SJCRH30 (cell line): ENCODE data around the gene CHID1. TPM values are rescaled to one million over a fixed set of nuclear protein-coding genes. Genes with fewer than 3 reads are reported as not detected.

Experiments
- DNase-seq, 2 experiments: peaks; one replicate each; pipeline ENCODE4 v3.0.0-alpha.2; 2015 to 2020
- H3K27ac ChIP-seq: fragments of 250-450 bp; sonication (Bioruptor Pico); 2 replicates; pipeline ENCODE4 v1.5.1; 2020; ENCODE audit warnings: mild to moderate bottlenecking, moderate library complexity
- H3K27me3 ChIP-seq: fragments of 250-450 bp; sonication (Bioruptor Pico); 2 replicates; pipeline ENCODE4 v1.5.1; 2020; ENCODE audit warnings: mild to moderate bottlenecking, moderate library complexity
- H3K36me3 ChIP-seq: fragments of 250-450 bp; sonication (Bioruptor Pico); 2 replicates; pipeline ENCODE4 v1.5.1; 2020; ENCODE audit warnings: mild to moderate bottlenecking, moderate library complexity
- H3K4me1 ChIP-seq: fragments of 250-450 bp; sonication (Bioruptor Pico); 2 replicates; pipeline ENCODE4 v1.5.1; 2020; ENCODE audit warnings: mild to moderate bottlenecking, moderate library complexity
- H3K4me3 ChIP-seq: fragments of 250-450 bp; sonication (Bioruptor Pico); 2 replicates; pipeline ENCODE4 v1.5.1; 2020; ENCODE audit warnings: mild to moderate bottlenecking, moderate library complexity
- H3K9me3 ChIP-seq: fragments of 250-450 bp; sonication (Bioruptor Pico); replicated peaks from 2 replicates; pipeline ENCODE4 v1.5.1; 2020; ENCODE audit warnings: mild to moderate bottlenecking, moderate library complexity
- total RNA-seq: library from RNA; depleted of rRNA; stranded (reverse); fragments of >200 nt; shearing (Covaris generic); gene quantifications from 2 replicates; pipeline ENCODE4 v1.2.3, GENCODE V29; 2014

Gene CHID1
- total RNA-seq, 1 experiment from 2014 or later: 56.7 TPM

DNA sequence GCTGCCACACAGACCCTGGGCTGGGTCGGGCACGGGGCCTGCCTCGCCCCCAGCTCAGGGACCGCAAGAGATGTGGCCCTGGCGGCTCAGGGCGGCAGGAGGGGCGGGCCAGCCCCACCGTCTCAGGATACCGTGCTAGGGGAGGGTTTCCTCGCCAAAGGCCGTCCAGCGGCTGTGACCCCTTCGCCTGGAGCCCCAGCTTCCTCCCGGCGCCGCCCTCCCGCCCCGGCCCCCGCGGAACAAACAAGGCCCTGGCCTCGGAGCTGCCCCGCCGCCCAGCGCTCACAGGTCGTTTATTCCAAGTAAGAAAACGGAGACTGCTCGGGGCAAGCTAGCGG lies 14.5 kb upstream of the CHID1 start:
- Histone ChIP-seq H3K36me3 (peaks cover 4% of the 10 kb centered on the region; the same call in 1 of the 2 replicates), H3K4me1 (peaks cover 16% of the 10 kb centered on the region; the same call in 1 of the 2 replicates), H3K27me3 (no peaks in the 10 kb centered on the region), H3K9me3 (no peaks in the 10 kb centered on the region), H3K27ac (no peak overlapping the region), H3K4me3 (peak overlapping the region; percentile 92)
- DNase-seq: no peak

DNA sequence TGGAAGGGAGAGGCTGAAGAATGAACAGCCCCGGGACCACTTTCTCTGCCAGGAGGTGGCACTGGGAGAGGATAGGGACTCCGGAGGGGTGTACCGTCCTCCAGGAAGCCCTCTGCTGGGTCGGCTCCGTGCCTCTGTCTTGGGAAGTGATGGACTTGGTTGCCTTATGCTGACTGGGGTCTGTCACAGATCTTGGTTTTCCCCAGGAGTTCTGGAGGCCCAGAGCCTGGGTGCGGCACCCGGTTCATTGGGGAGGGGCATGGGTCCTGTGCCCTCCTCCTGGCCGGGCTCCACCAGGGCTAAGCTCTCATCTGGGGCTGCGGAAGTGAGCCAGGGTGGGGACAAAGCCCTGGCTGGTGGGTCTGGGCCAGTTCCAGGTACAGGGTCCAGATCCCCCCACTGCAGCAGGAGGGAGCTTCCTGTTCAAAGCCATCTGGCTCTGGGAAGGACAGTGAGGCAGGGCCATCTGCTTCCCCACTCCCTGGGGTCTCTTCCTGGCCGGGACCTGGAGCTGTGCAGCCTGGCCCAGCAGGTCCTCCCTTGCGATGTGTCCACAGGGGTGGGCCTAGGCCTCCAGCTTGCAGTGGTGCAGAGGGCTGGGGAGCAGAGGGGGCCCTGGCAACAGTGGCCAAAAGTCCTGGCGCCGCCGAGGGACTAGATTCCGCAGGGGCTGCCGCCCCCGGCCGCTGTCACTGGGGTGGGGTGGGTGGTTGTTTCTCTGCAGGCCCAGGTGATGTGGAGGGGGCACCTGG lies 14.0 kb upstream of the CHID1 start:
- DNase-seq: no peak
- Histone ChIP-seq H3K4me1 (peaks cover 16% of the 10 kb centered on the region; the same call in 1 of the 2 replicates), H3K27ac (no peak overlapping the region), H3K36me3 (peaks cover 4% of the 10 kb centered on the region; the same call in 1 of the 2 replicates), H3K27me3 (no peaks in the 10 kb centered on the region), H3K4me3 (no peak overlapping the region), H3K9me3 (no peaks in the 10 kb centered on the region)

DNA sequence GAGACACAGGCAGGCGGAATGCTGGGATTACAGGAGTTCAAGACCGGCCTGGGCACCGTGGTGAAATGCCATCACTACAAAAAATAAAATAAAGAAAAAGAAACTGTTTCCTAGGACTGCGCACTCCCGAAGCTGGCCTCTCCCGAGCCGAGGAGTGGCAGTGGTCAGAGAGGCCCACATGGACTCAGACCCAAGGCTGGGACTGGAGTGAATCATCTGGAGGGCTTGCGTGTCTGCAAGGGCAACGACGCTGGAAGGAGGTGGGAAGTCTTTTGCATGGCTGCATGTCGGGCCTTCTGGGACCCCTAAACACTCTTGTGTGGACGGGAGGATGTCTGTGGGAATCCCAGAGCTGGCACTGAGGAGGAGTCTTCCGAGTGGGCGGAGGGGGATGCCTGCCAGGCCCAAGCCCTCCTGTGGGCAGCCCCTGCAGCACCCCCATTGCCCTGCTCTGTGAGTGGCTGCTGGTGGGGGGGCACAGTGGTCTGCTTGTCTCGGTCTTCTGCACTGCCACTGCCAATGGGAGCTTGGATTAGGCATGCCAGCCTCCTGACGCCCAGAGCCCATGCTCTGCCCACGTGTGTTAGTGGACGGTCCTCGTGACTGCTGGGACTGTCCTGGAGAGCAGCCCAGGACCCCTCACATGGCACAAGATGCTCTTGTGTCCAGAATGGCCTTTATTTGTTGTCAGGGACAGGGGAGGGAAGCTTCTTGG lies 13.2 kb upstream of the CHID1 start:
- no peaks in the 10 kb centered on the region for H3K9me3 ChIP-seq
- no peak overlapping the region for H3K4me3 ChIP-seq
- peaks cover 16% of the 10 kb centered on the region; the same call in 1 of the 2 replicates for H3K4me1 ChIP-seq
- peaks cover 4% of the 10 kb centered on the region; the same call in 1 of the 2 replicates for H3K36me3 ChIP-seq
- DNase-seq: no peak
- H3K27me3 ChIP-seq: no peaks in the 10 kb centered on the region
- no peak overlapping the region for H3K27ac ChIP-seq

DNA sequence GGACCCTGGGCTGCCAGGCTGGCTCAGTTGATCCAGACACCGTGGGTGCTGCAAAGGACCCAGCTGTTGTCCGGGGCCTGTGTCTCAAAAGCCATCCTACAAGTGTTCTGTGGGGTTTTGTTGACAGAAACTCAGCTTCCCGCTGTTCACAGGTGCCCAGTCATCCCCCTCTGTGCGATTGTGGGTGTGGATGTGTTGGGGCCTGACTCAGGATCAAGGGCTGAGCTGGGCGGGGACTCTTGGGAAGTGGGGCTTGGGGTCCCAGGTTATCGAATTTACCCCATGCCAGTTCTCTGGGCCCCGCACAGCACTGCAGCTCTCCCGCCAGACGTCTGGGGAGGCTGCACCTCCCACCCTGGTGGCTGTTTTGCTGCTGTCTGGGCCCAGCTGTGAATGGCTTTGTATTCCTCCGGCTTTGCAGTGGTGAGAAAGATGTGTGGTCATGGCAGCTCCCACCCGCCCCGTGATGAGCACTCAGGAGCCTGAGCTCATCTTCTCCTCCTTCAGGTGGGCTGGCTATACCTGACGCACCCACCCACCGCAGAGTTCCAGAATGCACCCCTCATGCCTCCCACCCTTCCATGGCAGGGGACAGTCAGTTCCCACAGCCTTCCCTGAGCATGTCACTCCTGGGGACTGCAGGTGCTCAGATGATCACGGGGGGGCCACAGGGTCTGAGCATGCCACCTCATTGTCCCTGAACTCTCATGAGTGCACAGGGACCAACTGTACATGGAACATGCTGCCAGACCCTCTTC lies 11.5 kb upstream of the CHID1 start:
- DNase-seq: peak; percentile 40 to 53
- Histone ChIP-seq H3K4me3 (no peak overlapping the region), H3K27ac (no peak overlapping the region), H3K27me3 (no peaks in the 10 kb centered on the region), H3K36me3 (peaks cover 1% of the 10 kb centered on the region; the same call in 1 of the 2 replicates), H3K9me3 (no peaks in the 10 kb centered on the region), H3K4me1 (peaks cover 16% of the 10 kb centered on the region; the same call in 1 of the 2 replicates)

DNA sequence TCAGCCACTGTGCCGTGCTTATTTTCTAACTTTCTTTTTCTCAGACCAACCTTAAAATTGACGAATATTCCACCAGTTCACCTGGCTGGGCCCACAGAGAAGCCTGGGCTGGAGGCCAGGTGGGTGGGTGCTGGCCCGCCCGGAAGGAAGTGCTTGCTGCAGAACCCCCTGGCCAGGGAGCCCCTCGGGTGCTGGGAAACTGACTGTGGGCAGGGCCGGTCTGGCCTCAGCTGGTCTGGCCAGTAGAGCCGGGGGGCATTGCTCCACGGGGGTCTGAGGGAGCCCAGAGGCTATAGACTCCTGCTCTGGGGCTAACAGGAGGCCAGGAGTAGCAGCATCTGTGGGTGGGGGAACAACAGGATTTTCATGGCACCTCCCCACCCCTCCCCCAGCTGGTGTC lies 6.8 kb upstream of the CHID1 start:
- no peak overlapping the region for H3K27ac ChIP-seq
- DNase-seq: no peak
- H3K4me1 ChIP-seq: peaks cover 12% of the 10 kb centered on the region; the same call in 1 of the 2 replicates
- H3K27me3 ChIP-seq: no peaks in the 10 kb centered on the region
- H3K4me3 ChIP-seq: no peak overlapping the region
- no peaks in the 10 kb centered on the region for H3K36me3 ChIP-seq
- no peaks in the 10 kb centered on the region for H3K9me3 ChIP-seq

DNA sequence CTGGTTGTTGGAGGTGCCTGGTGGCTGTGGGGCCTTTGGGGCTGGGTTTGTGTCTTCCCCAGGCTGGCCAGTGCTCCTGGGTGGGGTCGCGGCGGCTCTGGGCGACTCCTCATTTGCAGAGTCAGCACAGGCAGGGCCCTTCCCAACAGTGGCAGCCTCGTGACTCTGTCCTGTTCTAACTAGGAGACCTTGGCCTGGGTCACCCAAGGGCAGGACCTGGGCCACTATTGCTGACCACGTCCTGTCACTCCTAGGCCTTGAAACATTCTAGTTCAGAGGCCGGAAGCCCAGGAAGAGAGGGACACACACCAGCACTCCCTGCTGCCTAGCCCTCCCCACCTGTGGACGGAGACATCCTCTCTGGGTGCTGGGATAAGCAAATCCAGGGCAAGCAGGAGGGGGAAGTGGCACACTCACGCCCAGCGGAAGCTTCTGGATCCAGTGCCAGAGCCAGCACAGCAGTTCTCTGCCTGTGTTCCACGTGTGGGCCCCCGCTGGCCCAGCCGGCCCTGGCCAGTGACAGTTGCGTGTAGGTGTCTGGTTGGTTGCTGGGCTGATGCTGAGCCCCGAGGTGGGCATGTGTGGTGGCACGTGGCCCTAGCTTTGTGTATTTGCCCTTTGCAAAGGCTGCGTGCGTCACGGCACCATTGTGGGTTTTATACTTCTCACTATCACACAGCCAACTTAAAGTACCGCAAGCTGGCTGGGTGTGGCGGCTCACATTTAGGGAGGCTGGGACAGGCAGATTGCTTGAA lies 4.3 kb upstream of the CHID1 start:
- H3K27me3 ChIP-seq: no peaks in the 10 kb centered on the region
- no peaks in the 10 kb centered on the region for H3K9me3 ChIP-seq
- no peaks in the 10 kb centered on the region for H3K36me3 ChIP-seq
- no peak for DNase-seq
- no peak overlapping the region for H3K4me3 ChIP-seq
- H3K4me1 ChIP-seq: no peaks in the 10 kb centered on the region
- H3K27ac ChIP-seq: no peak overlapping the region

DNA sequence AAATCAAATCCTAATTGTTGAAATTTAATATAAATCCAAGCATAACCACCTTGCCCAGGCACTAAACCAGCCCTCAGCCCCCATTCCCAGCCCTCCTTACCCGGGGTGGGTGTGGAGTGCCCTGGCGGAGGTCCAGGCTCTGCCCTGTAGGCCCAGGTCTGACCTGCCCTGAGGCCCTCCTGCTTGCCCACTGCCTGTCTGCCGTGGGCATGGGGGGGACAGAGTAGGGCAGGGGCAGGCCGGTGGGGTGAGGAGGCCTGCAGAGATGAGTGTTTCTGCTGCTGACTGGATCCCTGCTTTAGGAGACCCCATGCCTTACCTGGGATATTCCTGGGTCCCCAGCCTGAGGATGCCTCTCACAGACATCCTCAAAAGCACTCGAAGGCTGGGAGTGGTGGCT lies 3.6 kb upstream of the CHID1 start:
- H3K4me1 ChIP-seq: no peaks in the 10 kb centered on the region
- no peaks in the 10 kb centered on the region for H3K36me3 ChIP-seq
- no peak overlapping the region for H3K4me3 ChIP-seq
- no peaks in the 10 kb centered on the region for H3K27me3 ChIP-seq
- H3K9me3 ChIP-seq: no peaks in the 10 kb centered on the region
- H3K27ac ChIP-seq: no peak overlapping the region
- DNase-seq: no peak

DNA sequence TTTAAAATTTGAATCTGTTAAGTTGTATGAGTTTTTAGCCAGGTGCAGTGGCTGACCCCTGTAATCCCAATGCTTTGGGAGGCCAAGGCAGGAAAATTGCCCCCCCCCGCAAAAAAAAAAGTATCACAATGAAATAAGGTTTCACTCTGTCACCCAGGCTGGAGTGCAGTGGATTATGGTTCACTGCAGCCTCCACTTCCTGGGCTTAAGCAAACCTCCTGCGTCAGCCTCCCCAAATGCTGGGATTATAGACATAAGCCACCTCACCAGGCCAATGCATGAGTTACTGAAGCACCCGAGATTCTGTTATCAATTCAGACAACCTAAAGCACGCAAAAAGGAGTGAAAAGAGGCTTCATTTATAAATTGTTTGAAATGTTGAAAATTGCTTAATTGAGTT lies 2.4 kb upstream of the CHID1 start:
- no peak for DNase-seq
- no peaks in the 10 kb centered on the region for H3K4me1 ChIP-seq
- no peaks in the 10 kb centered on the region for H3K27me3 ChIP-seq
- H3K36me3 ChIP-seq: 0 out of 2 replicates have a peak, but pooled peaks cover 4% of the 10 kb centered on the region
- H3K9me3 ChIP-seq: no peaks in the 10 kb centered on the region
- no peak overlapping the region for H3K4me3 ChIP-seq
- H3K27ac ChIP-seq: no peak overlapping the region

DNA sequence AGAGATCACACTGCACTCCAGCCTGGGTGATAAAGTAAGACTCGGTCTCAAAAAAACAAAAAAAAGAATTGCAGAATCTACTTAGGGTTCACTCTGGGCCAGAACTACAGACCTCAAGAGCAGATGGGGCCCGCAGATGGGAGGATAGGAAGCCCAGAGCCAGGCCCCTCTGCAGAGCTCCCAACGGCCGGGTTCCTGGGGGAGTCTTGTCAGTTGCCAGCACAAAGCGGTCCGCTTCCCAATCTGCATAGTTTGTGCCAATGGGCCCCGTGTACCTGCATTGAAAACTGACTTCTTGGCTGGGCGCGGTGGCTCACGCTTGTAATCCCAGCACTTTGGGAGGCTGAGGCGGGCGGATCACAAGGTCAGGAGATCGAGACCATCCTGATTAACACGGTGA lies 1.7 kb upstream of the CHID1 start:
- no peak for DNase-seq
- H3K4me1 ChIP-seq: no peaks in the 10 kb centered on the region
- 0 out of 2 replicates have a peak, but pooled peaks cover 4% of the 10 kb centered on the region for H3K36me3 ChIP-seq
- no peaks in the 10 kb centered on the region for H3K27me3 ChIP-seq
- no peaks in the 10 kb centered on the region for H3K9me3 ChIP-seq
- H3K27ac ChIP-seq: no peak overlapping the region
- H3K4me3 ChIP-seq: no peak overlapping the region

DNA sequence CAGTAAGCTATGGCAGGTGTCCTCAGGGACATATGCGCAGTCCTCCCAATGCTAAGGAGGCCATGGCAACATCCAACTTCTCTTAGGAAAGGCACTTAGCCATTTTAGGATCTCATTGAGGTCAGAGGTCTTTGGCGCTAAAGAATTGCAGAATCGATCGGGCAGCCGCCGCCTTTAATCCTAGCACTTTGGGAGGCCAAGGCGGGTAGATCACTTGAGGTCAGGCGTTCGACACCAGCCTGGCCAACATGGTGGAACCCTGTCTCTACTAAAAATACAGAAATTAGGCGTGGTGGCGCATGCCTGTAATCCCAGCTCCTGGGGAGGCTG lies 1.2 kb upstream of the CHID1 start:
- Histone ChIP-seq H3K9me3 (no peaks in the 10 kb centered on the region), H3K27me3 (no peaks in the 10 kb centered on the region), H3K27ac (no peak overlapping the region), H3K4me1 (no peaks in the 10 kb centered on the region), H3K36me3 (0 out of 2 replicates have a peak, but pooled peaks cover 4% of the 10 kb centered on the region), H3K4me3 (no peak overlapping the region)
- DNase-seq: no peak

DNA sequence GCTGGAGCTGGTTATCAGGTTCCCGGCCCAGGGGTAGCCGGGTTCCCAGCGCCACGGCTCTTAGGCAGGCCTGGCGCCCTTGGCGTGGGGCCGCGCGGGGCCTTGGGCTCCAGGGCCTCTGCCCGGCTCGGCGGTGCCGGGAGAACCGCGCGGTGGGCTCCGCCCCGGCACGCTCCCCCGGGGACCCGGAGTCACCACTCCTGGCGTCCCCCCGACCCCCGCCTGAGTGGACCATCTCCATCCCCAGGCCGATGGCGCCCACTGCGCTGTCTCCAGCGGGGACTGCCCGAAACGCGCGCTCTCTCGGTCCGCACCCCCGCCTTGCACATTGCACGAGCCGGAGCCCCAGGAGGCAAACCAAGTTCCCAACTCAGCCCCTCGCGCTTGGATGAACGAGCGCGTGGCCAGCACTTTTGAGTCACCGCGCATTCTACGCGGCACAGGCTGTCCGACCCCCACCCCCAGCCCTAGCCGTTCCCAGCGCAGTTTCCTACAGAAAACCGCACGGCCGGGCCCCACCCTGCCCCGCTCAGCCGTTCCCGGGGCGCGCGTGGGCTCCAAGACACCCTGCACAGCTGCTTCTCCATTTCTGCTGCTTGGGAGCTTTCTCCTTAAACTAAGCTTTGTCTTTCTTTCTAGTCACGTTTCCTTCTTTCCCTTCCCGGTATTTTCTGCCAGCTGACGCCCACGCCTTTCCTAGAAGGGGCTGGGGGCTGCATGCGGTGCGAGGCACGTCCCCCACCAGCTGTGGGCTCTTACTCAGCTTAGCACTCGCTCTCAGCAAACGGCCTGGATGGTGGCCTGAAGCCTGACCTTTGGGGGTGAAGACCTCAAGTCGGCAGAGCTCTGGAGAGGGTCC lies 650 bp upstream of the CHID1 start:
- Histone ChIP-seq H3K27ac (peak overlapping the region; percentile 72), H3K4me3 (peak overlapping the region; percentile 100), H3K4me1 (no peaks in the 10 kb centered on the region), H3K36me3 (0 out of 2 replicates have a peak, but pooled peaks cover 4% of the 10 kb centered on the region), H3K9me3 (no peaks in the 10 kb centered on the region), H3K27me3 (no peaks in the 10 kb centered on the region)
- DNase-seq: peak; percentile 56 to 57

DNA sequence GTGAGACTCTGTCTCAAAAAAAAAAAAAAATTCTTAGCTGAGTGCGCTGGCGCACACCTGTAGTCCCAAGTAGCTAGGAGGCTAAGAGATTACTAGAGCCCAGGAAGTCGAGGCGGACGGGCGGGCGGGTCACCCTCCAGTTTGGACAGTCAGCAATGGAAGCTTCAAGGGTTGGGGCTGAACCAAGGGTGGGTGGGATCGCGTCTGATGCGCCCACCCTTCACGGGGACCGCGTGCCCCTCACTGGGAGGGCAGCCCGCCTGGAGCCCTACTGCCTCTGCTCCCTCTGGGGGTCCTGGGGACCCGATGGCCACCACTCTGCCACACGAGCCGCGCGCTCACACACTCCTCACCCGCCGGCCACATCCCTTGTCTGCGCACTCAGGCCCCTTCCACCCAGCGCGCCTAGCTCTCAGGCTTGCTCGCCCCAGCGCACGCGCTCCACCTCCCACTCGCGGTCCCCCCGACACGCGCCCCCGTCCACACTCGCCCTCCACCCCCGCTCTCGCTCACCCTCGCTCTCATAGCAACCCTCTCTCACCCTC lies 494 bp downstream of the CHID1 start:
- Histone ChIP-seq H3K4me1 (no peaks in the 10 kb centered on the region), H3K36me3 (0 out of 2 replicates have a peak, but pooled peaks cover 4% of the 10 kb centered on the region), H3K27me3 (no peaks in the 10 kb centered on the region), H3K27ac (peak overlapping the region; percentile 44; the same call in 1 of the 2 replicates), H3K9me3 (no peaks in the 10 kb centered on the region), H3K4me3 (peak overlapping the region; percentile 100)
- DNase-seq: no peak

DNA sequence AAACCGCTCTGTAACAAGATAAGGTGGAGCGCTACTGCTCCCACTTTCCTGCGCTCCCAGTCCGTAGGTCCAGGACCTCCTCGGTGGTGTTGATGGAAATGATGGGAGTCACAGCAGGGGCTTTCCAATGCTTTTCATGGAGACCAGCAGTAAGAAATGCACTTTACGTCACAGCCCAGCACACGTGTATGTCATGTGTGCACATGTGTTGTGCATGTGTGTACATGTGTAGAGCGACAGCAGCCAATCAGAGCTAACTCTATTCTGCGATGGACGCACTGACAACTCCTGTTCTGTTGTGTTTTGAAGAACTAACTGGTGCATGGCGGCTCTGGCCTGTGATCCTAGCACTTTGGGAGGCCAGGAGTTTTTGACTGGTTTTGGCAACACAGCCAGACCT lies 1.2 kb downstream of the CHID1 start:
- peaks cover 7% of the 10 kb centered on the region; the same call in 1 of the 2 replicates for H3K36me3 ChIP-seq

More for the DNA sequence above, 1.2 kb downstream of the CHID1 start:
- Histone ChIP-seq H3K9me3 (no peaks in the 10 kb centered on the region), H3K4me3 (no peak overlapping the region; the same call in 1 of the 2 replicates), H3K27ac (no peak overlapping the region), H3K4me1 (no peaks in the 10 kb centered on the region), H3K27me3 (no peaks in the 10 kb centered on the region)
- no peak for DNase-seq
